AG20443 (cell line): ENCODE measurements around the gene SLC5A4.
"Not testable (repeated sequence)": the region's sequence is repeated elsewhere in the genome, so short reads cannot be mapped to it uniquely, and the experiment has no call there.

Experiments used
- DNase-seq: peaks from one replicate; pipeline ENCODE4 v3.0.0; 2012; ENCODE audit warnings: low spot score, mixed read lengths

SLC5A4 gene

GRCh38 chr22:32199961-32200360, 55.2 kb downstream of the SLC5A4 start:
- DNase-seq, result no peak

- no peak for DNase-seq
Observed at GRCh38 chr22:32199341-32199740, 55.8 kb downstream of the SLC5A4 start.

- not testable (repeated sequence) for DNase-seq
Observed at GRCh38 chr22:32197553-32198226, 57.5 kb downstream of the SLC5A4 start.

- not testable (repeated sequence) for DNase-seq
Observed at GRCh38 chr22:32195900-32196299, 59.2 kb downstream of the SLC5A4 start.

GRCh38 chr22:32193346-32193745, 61.8 kb downstream of the SLC5A4 start:
- DNase-seq, result not testable (repeated sequence)

GRCh38 chr22:32191021-32191420, 64.1 kb downstream of the SLC5A4 start:
- not testable (repeated sequence) for DNase-seq

GRCh38 chr22:32185821-32186220, 69.3 kb downstream of the SLC5A4 start:
- DNase-seq, result no peak

- DNase-seq, result no peak
Observed at GRCh38 chr22:32183625-32184024, 71.5 kb downstream of the SLC5A4 start.

- DNase-seq, result no peak
Observed at GRCh38 chr22:32181043-32181442, 74.1 kb downstream of the SLC5A4 start.

GRCh38 chr22:32177221-32177765, 77.9 kb downstream of the SLC5A4 start:
- DNase-seq, result no peak

GRCh38 chr22:32175683-32176644, 79.2 kb downstream of the SLC5A4 start:
- no peak for DNase-seq

GRCh38 chr22:32175115-32175514, 80.0 kb downstream of the SLC5A4 start:
- DNase-seq, result no peak
